GM23248 (cell line): Measurements from ENCODE around the gene MADCAM1.

ENCODE experiments used
- EZH2 ChIP-seq: fragments of 200-600 bp; sonication (generic); IDR thresholded peaks from 2 replicates; pipeline ENCODE4 v1.6.1; 2018; ENCODE audit warnings: antibody characterized with exemption, mild to moderate bottlenecking; ENCODE audit not compliant: insufficient read depth, poor library complexity, severe bottlenecking
- EZH2phosphoT487 ChIP-seq: fragments of 200-600 bp; sonication (generic); IDR thresholded peaks from 2 replicates; pipeline ENCODE4 v1.6.1; 2018; ENCODE audit warnings: antibody characterized with exemption, moderate library complexity, mild to moderate bottlenecking, low read depth; ENCODE audit not compliant: insufficient read depth

- no peak for TF ChIP-seq EZH2
- TF ChIP-seq EZH2phosphoT487, result no peak
These were observed 15.0 kb downstream of the MADCAM1 start for GRCh38 chr19:511101-511851.
